IPS DF 4.7 (cell line): ENCODE data around the gene DCHS2.

Experiments used
- DNase-seq: peaks from one replicate; pipeline ENCODE4 v3.0.0-alpha.2; 2013; ENCODE audit warnings: low spot score; ENCODE audit errors: extremely low read depth

Gene DCHS2

DNA sequence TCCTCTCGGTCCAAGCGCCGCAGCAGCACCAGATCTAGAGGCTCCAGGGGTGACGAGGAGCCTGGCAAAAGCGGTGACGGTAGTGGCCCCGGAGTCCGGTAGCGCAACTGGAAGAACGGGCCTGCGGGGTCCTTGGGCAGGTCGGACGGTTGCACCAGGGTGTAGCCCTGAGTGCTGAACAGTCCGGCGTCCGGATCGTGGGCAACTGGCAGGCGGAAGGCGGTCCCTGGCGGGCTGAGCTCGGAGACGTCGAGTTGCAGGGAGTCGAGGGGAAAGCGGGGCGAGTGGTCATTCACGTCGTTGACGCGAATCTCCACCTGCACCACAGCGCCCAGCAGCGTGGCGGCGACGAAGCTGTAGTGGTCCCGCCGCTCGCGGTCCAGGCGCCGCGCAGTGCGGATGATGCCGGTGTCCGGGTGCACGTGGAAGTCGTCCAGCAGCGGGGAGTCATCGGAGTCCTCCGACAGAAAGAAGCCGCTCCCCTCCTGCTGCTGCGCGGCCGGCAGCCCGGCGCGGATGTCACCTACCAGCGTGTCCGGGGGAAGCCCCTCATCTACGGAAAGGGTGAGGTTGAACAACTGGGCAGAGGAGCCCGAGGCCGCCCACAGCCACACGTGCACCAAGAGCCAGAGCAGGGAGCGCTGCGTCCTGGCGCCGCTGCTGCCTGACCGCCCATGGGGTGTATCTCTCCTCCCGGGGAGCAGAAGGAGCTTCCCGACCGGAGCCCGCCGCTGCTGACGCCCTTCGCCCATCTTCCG, 837 bp downstream of the DCHS2 start:
- DNase-seq: no peak

DNA sequence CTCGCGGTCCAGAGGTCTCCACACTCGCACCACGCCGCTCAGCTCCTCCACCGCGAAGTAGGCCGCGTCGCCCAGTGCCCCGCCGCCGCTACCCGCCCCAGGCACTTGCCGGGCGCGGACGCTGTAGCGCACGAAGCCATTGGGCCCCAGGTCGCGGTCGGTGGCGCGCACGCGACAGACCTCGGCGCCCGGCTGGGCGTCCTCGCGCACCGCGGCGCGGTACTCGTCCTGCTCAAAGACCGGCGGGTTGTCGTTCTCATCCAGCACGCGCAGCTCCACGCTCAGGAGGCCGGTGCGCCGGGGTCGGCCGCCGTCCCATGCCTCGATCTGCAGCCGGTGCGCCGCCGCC, 1.4 kb downstream of the DCHS2 start:
- DNase-seq: no peak

DNA sequence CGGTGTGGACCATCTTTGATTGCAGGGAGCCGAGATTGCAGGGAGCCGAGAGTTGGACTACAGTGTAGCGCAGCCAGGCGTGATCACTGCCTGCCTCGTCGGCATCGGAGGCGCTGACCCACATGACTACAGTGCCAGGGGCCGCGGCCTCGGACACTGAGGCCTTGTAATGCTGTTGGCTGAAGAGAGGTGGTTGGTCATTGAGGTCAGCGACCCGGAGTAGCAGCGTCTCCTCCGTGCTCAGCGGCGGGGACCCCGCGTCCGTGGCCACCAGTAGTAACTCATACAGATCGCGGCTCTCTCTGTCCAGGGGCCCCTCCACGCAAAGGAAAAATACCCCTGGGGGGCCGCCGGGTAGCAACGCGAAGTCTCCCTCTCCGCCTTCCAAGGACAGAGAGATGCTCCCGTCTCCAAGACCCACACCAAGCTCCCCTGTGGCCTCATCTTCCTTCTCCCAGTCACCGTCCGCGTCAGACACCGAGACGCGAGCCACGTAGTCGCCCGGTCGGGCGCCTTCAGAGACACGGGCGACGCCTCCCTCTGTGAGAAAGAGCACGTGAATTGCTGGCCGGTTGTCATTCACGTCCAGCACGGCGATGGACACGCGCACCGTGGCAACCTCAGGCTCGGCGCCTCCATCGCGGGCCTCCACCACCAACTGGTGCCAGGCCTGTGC, 1.9 kb downstream of the DCHS2 start:
- no peak for DNase-seq

DNA sequence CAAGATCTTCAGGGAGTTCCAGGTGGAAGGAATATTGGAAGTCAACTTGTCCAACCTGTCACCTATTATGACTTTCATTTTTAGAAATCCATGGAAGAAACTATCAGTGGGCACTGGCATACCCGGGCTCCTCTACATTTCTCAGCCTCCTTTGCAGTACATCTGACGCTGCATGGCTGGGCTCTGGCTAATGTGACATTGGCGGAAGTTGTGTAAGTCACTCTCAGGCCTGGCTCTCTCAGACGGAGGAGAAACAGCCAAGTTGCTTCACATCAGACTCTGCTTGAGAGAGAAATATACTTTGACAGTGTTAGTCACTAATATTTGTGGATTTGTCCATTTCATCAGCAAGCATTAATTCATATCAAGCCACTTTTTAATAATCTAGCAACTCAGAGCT, 4.5 kb downstream of the DCHS2 start:
- no peak for DNase-seq

DNA sequence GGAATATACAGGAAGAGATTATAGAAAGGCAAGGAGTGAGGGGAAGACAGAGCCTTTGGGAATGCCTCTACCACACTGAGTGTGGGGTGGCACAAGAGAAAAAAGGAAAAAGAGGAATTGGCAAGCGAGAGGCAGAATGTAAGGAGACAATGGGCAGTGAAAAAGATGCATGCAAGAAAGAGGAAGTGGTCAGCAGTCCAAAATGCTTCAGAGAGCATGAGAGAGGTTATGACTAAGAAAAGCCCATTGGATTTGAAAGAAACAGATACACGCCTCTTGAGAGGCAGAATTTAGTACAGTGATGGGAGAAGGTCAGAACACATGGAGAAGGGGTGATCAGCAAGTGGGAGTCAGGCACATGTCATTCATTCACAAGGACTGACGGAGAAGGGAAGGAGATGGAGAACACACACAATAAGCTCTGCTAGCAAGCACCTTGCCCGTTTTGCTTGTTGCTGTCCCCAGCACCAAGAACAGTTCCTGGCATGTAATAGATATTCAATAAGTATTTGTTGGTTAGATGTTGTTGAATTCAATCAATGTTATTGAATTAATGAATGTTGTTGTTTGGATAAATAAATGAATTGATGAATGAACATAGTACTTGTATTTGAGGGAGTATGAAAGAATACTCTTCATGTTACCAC, 6.3 kb downstream of the DCHS2 start:
- no peak for DNase-seq

DNA sequence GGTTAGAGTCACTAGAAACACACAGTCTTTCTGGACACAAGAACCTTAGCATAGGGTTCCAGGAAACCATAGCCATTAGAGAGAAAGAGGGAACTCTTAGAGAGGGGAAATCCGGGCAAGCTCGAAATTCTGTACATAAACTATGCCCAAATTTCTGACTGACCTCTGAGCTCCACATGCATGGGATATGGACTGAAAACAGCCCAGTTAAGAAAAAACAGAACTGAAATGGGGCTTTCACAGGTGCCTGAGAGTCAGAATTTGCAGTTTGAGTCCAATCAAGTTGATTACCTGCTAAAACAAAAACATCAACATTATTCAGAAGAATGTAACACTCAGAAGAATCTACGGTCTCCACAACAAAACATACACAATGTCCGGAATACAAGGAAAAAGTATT, 13.1 kb downstream of the DCHS2 start:
- no peak for DNase-seq

DNA sequence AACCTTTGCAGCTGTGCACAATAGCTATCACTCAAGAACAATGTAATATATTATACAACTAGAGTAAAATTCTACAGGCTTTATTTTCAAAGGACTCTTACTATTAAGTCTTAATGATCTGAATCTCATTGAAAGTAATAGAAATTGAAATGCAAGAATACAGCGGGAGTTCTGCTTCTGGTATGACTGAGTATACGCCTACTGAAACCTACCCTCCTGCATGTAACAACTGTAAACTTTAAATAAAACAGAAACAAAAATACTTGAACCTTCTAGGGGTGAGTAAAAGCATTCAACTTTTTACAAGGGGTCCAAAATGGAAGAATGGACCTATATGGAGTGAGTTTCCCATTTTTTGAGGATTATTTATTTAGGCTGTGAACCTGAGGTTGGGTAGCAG, 13.5 kb downstream of the DCHS2 start:
- DNase-seq: no peak

DNA sequence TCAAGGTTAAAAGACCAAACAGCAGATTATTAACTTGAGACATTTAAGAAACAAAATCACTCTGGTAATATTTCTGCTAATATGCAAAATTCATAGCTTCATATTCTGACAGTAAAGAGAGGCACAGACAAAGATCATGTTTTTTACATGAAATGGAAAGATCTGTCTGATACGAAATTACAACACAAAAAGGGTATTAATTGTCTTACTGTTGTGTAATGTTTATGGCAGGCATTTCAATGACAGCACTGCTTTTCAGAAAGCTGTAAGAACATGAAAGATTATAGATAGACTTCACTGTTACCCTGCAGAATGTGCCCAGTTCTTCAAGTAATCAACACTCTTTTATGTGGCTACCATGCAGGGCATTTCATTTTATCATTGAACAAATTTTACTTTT, 15.4 kb downstream of the DCHS2 start:
- no peak for DNase-seq

DNA sequence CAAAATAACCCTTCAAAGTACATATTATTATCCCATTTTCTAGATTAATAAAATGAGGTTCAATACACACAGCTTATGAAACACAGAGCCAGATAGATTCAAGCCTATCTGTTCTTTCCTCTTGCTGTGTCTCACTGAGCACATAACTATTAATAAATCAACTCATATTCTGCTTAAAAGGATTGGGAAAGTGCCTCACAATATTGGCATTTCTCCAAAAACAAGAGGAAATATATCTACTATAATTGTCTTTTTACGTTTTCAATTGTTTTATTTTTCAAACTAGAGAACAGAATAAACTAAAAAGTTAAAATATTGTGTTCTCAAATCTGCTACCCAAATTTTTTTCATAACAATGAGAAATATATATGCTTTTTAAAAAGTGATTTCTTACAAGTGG, 15.8 kb downstream of the DCHS2 start:
- no peak for DNase-seq

DNA sequence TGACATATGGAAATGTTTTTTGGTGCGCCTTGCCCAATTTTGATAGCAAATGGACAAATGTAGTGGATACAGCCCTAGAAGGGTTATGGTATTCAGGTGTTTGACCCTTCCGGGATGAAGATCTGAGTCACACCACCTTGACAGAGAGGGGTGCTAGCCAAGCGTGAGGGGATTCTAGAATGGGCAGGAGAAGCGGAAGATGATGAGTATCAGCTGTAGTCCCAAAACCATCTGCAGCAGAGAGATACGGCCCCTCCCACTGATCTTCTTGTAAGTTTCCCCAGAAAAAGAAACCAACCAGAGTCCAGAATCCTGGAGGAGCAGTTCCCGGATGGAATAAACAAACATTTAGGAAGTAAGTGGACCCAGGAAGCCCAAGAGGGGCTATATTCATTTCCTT, 18.1 kb downstream of the DCHS2 start:
- DNase-seq: no peak

DNA sequence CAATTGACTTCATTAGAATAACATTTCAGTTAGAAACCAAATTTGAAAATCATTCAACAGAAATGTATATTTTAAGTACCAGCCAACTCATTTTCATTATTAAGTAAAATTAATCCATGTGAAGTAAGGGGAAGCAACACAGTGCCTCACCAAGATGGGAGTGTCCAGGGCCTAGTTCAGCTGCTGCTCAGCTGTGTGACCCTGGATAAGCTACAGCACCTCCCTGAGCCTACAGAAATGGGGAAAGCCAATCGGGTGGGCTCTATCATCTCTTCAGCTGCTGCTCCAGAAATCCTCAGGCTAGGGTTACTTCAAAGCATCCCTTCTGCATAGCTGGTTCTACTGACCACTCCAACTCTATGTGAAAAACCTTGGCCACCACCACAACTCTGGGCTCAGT, 18.7 kb downstream of the DCHS2 start:
- no peak for DNase-seq

DNA sequence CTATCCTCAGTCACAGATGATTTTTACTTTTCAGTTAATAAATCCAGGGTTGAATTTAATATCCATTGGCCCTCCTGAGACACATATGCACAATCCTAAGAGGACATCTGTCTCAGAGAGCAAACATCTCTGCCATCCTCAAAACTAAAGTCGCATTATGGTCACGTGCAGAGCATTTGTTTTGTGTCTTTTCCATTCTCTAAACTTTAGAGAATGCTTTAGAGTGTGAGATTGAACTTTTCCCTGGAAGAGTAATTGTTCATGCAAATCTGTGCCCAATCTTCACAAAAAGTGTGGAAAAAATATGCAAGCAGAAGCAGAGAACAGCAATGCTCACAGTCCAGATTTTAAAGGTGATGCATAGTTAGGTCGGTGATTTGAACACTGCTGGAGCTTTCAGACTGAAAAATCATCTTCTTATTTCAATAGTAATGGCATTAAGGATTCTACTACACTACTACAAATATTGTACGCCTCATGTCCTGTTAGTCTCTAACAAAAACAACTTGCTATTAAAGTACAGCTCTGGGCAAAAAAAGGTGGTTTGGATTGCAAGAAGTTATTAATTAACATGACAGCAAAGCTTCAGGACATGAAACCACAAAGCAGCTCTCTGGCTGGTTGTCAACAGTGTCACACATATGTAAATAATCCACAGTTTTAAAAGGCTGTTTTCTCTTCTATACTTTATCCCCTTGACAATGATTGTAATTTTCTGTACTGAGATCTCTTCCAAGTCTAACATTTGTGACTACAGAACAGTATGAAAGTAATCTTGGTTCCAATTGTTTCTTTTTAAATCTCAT, 19.9 kb downstream of the DCHS2 start:
- no peak for DNase-seq

DNA sequence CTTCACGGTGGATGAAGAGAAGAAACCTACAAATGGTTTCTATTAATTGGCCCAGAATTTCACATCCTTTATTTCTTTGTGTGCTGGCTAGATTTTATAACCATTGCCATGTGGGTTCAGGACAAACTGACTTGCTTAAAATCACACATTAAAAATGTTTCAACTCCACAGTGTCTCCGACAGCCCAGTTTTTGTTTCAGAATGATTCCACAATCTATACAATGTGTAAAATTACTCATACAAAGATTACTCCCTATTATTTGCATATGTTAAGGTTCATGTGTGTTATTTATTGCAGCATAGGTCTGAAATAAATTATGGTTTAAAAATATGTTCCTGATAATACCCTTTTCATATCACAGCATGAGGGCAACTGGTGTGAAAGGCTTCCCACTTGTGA, 20.6 kb downstream of the DCHS2 start:
- DNase-seq: no peak

DNA sequence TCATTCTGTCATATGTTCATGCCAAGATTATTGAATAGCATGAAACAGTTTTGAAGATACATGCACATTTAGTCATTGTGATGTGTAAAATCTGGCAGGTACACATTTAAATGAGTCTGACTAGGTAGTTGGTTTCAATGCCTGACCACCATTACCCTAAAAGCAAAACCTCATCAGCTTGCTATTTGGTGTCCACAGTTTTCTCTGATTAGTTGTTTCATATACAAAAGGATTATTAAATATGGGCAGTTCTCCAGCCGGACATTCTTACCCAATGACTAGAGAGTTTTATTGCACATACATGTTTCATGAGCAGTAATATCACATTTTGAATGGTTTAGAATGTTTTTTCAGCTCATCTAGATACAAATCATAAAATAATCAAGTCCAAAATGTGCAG, 23.7 kb downstream of the DCHS2 start:
- no peak for DNase-seq

DNA sequence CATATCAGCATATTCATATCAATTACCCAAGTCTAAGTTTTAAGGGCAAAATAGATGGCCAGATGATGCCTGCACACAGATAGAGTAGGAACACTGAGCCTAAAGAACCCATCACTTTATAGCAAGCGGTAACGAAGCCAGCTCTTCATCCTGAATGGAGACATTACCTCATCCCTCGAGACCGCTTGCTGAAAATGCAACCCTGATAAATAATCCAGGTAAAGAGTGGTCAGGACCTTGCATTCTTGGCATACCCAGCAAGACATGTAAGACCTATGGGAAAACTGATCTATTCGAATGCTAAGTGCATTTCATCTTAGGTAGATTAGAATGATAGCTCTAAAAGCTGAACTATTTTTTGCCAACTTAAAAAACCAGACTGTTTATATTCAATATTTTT, 25.3 kb downstream of the DCHS2 start:
- no peak for DNase-seq

DNA sequence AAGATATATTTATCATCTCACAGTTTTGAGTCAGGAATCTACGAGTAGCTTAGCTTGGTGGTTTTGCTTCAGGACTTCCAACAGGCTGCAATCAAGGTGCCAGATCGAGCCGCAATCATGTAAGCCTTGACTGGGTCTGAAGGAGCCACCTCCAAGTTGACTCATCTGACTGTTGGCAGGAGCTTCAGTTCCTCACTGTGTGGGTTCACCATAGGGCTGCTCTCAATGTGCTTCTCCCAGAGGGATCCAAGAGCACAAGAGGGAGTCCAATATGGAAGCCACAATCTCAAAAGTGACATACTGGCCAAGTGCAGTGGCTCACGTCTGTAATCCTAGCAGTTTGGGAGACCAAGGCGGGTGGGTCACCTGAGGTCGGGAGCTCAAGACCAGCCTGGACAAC, 26.5 kb downstream of the DCHS2 start:
- DNase-seq: no peak

DNA sequence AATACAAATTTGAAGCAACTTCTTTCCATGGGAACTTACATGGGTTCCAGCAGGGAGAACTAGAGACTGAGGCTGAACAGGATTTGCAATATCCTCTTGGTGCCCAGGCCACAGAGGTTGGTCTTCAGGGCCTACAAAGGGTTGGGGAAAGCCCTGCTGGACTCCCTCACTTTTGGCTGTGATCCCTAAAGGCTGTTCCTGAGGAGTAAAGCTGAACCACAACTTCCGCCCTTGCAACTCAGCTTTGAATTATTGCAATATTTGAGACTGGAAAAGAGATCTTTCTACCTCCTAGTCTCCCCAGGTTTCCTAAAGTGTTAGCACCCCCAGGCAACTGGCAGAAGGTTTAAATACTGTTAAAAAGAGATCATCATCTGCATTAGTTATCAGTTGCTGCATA, 26.9 kb downstream of the DCHS2 start:
- no peak for DNase-seq

DNA sequence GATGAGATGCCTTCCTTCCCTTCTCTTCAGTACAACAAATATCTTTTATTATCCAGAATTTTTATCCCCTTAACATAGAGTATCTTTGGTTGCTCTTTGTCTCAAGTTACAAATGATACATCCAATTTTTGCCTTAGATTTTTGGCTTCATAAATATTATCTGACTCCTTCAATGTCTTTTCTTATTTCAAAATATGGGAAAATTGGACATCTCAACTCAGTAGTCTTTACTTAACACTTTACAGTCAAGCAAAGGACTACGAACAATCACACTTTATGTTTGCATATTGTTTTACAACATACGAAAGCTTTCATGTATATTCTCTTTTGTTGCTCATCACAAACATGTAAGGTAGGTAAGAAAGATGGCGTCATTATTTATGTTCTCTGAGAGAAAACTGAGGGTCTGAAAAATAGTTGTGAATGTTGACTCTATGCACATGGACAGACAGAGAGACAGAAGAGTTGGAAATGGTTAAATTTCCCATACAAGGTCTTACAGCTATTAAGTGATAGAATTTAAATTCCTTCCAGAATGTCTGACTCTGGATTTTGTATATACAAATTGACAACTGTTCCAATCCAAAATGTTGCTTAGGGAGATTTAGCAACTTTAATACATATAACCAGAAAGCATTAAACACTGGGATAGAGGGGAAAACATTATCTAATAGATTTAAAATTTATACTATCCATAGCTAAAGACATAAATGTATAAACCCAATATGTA, 29.4 kb downstream of the DCHS2 start:
- DNase-seq: no peak

DNA sequence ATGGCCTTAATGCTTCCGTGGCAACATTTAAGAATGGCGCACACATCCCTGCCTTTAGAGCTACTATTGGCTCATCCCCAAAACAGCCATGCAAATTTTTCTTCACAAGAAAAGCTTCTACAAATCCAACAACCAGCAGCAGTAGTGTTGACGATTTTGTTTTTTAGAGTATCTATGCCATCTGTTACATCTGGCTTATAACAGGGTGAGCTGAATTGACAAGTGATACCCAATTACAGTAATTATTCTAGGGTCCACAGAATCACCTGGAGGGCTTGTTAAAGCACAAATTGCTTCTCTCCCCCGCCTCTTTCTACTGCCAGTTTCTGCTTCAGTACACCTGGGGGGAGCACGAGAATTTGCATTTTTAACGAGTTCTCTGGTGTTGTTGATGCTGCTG, 34.1 kb downstream of the DCHS2 start:
- DNase-seq: no peak

DNA sequence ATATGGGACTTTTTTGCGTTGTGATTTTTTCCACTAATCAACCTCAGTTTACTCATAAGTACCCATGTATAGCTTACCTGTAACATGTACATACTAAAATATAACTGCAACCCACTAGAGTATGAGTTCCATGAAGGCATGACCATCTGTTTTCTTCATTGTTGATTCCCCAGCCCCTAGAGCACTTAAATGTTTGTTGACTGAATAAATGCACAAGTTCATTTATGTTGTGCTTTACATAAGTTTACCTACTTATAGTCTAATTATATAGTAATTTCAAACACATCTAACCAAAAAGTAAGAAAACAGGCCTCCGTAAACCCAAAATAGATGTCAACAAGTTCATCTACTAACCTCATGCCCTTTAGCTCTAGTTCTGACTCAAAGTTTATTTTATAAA, 34.7 kb downstream of the DCHS2 start:
- DNase-seq: no peak

DNA sequence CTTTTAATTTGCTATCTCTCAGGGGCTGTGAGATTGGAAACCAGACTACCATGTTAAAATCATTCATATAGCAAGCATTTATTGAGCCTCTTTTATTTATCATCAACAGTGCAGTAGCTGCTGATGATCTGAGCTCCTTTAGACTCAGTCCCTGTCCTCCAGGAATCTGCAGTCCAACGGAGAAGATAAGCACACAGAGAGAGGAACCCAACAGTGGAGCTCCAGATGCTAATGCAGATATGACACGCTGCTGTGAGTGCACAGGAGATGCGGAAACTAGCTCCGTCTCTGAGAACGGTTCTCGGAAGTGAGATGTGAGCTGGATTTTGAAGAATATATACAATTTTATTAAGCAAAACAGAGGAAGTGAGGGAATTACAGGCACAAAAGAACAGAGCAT, 35.4 kb downstream of the DCHS2 start:
- DNase-seq: no peak
